ENCODE results near the gene MAPK1. TPM values are rescaled to one million over a fixed set of nuclear protein-coding genes. Genes with fewer than 3 reads are reported as not detected.
"Not testable (repeated sequence)": the region's sequence is repeated elsewhere in the genome, so short reads cannot be mapped to it uniquely, and the experiment has no call there.

The MAPK1 gene
- total RNA-seq, 1 donor from 2014 or later: 148 TPM

DNA sequence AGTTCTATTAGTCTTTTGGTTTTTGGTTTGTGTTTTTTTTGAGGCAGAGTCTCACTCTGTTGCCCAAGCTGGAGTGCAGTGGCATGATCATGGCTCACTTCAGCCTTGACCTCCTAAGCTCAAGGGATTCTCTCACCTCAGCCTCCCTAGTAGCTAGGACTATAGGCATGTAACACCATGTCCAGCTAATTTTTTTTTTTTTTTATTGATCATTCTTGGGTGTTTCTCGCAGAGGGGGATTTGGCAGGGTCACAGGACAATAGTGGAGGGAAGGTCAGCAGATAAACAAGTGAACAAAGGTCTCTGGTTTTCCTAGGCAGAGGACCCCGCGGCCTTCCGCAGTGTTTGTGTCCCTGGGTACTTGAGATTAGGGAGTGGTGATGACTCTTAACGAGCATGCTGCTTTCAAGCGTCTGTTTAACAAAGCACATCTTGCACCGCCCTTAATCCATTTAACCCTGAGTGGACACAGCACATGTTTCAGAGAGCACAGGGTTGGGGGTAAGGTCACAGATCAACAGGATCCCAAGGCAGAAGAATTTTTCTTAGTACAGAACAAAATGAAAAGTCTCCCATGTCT is 15.4 kb upstream of the MAPK1 start:
- H3K9ac ChIP-seq (ENCODE audit: low read length); H4K20me1 ChIP-seq (ENCODE audit: insufficient read depth, low read length); DNase-seq (ENCODE audit: low read depth); H3K27ac Mint-ChIP-seq (ENCODE audit: unreplicated experiment); H2AFZ ChIP-seq (ENCODE audit: low read depth, low read length); H3K4me3 Mint-ChIP-seq (ENCODE audit: unreplicated experiment); H3K27ac ChIP-seq (ENCODE audit: low read depth, low read length); H3K79me2 ChIP-seq (ENCODE audit: insufficient read depth, low read length); H3K36me3 ChIP-seq (ENCODE audit: insufficient read depth, low read length); H3K4me2 ChIP-seq (ENCODE audit: low read length); H3K27me3 ChIP-seq (ENCODE audit: insufficient read depth, low read length); FAIRE-seq; H3K4me1 Mint-ChIP-seq (ENCODE audit: low read depth, unreplicated experiment); H3K9me3 Mint-ChIP-seq (ENCODE audit: unreplicated experiment); H3K36me3 Mint-ChIP-seq (ENCODE audit: low read depth, unreplicated experiment); H3K4me1 ChIP-seq (ENCODE audit: insufficient read depth, low read length); H3K4me3 ChIP-seq (ENCODE audit: insufficient read depth, low read depth, low read length); H3K27me3 Mint-ChIP-seq (ENCODE audit: low read depth, unreplicated experiment); H3K9me3 ChIP-seq (ENCODE audit: insufficient read depth, low read depth, low read length): not testable (repeated sequence)

DNA sequence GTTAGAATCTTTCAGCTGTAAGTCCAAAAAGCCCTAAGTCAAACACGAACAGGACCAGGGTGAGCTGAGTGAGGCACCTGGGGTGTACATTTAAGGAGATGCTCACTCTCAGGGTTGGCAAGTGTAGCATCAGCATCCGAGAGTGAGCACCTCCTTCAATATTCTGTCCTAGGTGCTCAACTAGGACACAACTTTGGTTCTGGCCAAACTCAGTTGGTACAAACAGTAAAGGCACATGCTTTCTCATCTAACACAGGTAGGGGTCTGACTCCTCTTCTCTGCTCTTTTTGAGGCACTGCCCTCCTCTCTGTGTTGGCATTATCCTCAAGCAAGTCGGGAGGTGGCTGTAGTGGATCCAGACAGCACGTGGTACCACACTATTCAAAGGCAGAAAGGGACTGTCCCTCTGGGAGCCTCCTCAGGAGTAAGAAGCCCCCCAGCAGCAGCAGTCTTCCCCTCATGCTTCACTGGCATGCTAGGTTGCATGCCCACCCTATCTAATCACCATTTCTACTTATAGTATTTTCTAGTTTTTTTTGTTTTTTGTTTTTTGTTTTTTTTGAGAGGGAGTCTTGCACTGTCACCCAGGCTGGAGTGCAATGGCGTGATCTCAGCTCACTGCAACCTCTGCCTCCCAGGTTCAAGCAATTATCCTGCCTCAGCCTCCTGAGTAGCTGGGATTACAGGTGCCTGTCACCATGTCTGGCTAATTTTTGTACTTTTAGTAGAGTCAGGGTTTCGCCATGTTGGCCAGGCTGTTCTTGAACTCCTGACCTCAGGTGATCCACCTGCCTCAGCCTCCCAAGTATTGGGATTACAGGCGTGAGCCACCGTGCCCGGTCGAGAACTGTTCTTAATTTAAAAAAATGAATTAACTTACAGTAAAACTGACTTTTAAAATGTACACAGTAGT is 14.7 kb upstream of the MAPK1 start:
- Mint-ChIP-seq H3K9me3 (ENCODE audit: unreplicated experiment) (no peaks in the 10 kb centered on the region), H3K4me1 (ENCODE audit: low read depth, unreplicated experiment) (no peaks in the 10 kb centered on the region), H3K27me3 (ENCODE audit: low read depth, unreplicated experiment) (peaks cover 7% of the 10 kb centered on the region), H3K27ac (ENCODE audit: unreplicated experiment) (no peak overlapping the region), H3K4me3 (ENCODE audit: unreplicated experiment) (no peak overlapping the region), H3K36me3 (ENCODE audit: low read depth, unreplicated experiment) (no peaks in the 10 kb centered on the region)
- no peak overlapping the region for H3K9ac ChIP-seq (ENCODE audit: low read length)
- no peak overlapping the region for H2AFZ ChIP-seq (ENCODE audit: low read depth, low read length)
- no peak for TF ChIP-seq EZH2 (IDR thresholded peaks at IDR 0.05; ENCODE audit: insufficient read depth, low read length)
- TF ChIP-seq CTCF (IDR thresholded peaks at IDR 0.05; ENCODE audit: insufficient read depth, low read depth, low read length): no peak
- FAIRE-seq (no peak), DNase-seq (ENCODE audit: low read depth) (no peak)
- no peak overlapping the region for H3K4me3 ChIP-seq (ENCODE audit: insufficient read depth, low read depth, low read length)
- no peaks in the 10 kb centered on the region for H3K4me1 ChIP-seq (ENCODE audit: insufficient read depth, low read length)
- H3K27me3 ChIP-seq (ENCODE audit: insufficient read depth, low read length): peaks cover 3% of the 10 kb centered on the region
- H4K20me1 ChIP-seq (ENCODE audit: insufficient read depth, low read length): no peaks in the 10 kb centered on the region
- H3K9me3 ChIP-seq (ENCODE audit: insufficient read depth, low read depth, low read length): no peaks in the 10 kb centered on the region
- no peaks in the 10 kb centered on the region for H3K79me2 ChIP-seq (ENCODE audit: insufficient read depth, low read length)
- no peaks in the 10 kb centered on the region for H3K36me3 ChIP-seq (ENCODE audit: insufficient read depth, low read length)
- no peak overlapping the region for H3K27ac ChIP-seq (ENCODE audit: low read depth, low read length)
- no peak overlapping the region for H3K4me2 ChIP-seq (ENCODE audit: low read length)

DNA sequence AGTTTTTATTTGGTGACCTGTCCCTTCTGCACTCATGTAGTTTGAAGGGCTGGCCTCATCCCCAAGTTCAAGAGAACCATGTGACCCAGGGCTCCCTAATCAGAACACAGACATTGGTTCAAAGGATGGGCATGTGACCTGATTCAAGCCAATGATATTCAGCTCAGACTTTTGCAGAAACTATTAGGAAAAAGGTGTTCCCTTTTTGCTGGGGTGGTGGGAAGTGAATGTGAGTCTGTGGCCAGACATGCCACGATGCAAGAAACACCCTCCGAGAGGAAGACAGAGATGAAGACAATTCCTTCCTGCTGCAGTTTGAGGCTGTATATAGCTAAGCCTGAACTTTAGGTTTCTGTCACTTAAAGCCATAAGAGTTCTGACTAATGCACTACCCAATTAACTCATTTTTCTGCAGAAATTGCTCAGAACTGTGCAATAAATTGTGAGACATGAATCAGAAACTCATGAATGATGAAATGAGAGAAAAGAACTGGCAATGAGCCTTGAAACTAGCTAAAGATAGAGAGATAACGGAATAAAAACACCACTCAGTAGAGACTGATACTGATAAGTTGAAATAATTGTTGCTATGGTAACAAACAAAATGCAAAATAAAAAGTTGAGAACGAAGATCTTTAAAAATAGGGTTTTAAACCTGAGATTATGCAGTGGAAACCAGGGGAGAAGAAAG is 9.2 kb upstream of the MAPK1 start:
- H3K27me3 ChIP-seq (ENCODE audit: insufficient read depth, low read length): no peaks in the 10 kb centered on the region
- no peak overlapping the region for H3K4me3 ChIP-seq (ENCODE audit: insufficient read depth, low read depth, low read length)
- no peaks in the 10 kb centered on the region for H3K9me3 ChIP-seq (ENCODE audit: insufficient read depth, low read depth, low read length)
- Mint-ChIP-seq H3K9me3 (ENCODE audit: unreplicated experiment) (no peaks in the 10 kb centered on the region), H3K27me3 (ENCODE audit: low read depth, unreplicated experiment) (peaks cover 7% of the 10 kb centered on the region), H3K4me3 (ENCODE audit: unreplicated experiment) (no peak overlapping the region), H3K27ac (ENCODE audit: unreplicated experiment) (peak overlapping the region; percentile 5), H3K36me3 (ENCODE audit: low read depth, unreplicated experiment) (no peaks in the 10 kb centered on the region), H3K4me1 (ENCODE audit: low read depth, unreplicated experiment) (no peaks in the 10 kb centered on the region)
- no peak overlapping the region for H3K4me2 ChIP-seq (ENCODE audit: low read length)
- no peaks in the 10 kb centered on the region for H4K20me1 ChIP-seq (ENCODE audit: insufficient read depth, low read length)
- H3K79me2 ChIP-seq (ENCODE audit: insufficient read depth, low read length): no peaks in the 10 kb centered on the region
- H3K36me3 ChIP-seq (ENCODE audit: insufficient read depth, low read length): no peaks in the 10 kb centered on the region
- TF ChIP-seq EZH2 (IDR thresholded peaks at IDR 0.05; ENCODE audit: insufficient read depth, low read length) (no peak), CTCF (IDR thresholded peaks at IDR 0.05; ENCODE audit: insufficient read depth, low read depth, low read length) (no peak)
- no peak overlapping the region for H3K27ac ChIP-seq (ENCODE audit: low read depth, low read length)
- no peaks in the 10 kb centered on the region for H3K4me1 ChIP-seq (ENCODE audit: insufficient read depth, low read length)
- peak; percentile 29 for DNase-seq (ENCODE audit: low read depth)
- no peak overlapping the region for H2AFZ ChIP-seq (ENCODE audit: low read depth, low read length)
- no peak for FAIRE-seq
- no peak overlapping the region for H3K9ac ChIP-seq (ENCODE audit: low read length)

DNA sequence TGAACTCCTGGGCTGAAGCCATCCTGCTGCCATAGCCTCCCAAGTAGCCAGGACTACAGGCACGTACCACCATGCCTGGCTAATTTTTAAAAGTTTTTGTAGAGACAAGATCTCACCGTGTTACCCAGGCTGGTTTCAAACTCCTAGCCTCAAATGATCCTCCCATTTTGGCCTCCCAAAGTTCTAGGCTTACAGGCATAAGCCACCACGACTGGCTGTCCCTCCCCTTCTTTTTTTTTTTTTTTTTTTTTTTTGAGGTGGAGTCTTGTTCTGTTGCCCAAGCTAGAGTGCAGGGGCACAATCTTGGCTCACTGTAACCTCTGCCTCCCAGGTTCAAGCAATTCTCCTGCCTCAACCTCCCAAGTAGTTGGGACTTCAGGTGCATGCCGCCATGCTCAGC is 7.5 kb upstream of the MAPK1 start:
- H3K4me3 Mint-ChIP-seq (ENCODE audit: unreplicated experiment); H3K4me1 Mint-ChIP-seq (ENCODE audit: low read depth, unreplicated experiment); H3K27me3 Mint-ChIP-seq (ENCODE audit: low read depth, unreplicated experiment); H3K9me3 Mint-ChIP-seq (ENCODE audit: unreplicated experiment); H3K79me2 ChIP-seq (ENCODE audit: insufficient read depth, low read length); H3K4me1 ChIP-seq (ENCODE audit: insufficient read depth, low read length); H3K27ac Mint-ChIP-seq (ENCODE audit: unreplicated experiment); DNase-seq (ENCODE audit: low read depth); H3K36me3 Mint-ChIP-seq (ENCODE audit: low read depth, unreplicated experiment); H3K27me3 ChIP-seq (ENCODE audit: insufficient read depth, low read length); H2AFZ ChIP-seq (ENCODE audit: low read depth, low read length); H3K4me2 ChIP-seq (ENCODE audit: low read length); H3K4me3 ChIP-seq (ENCODE audit: insufficient read depth, low read depth, low read length); H3K27ac ChIP-seq (ENCODE audit: low read depth, low read length); H3K9ac ChIP-seq (ENCODE audit: low read length); FAIRE-seq; H4K20me1 ChIP-seq (ENCODE audit: insufficient read depth, low read length); H3K9me3 ChIP-seq (ENCODE audit: insufficient read depth, low read depth, low read length); H3K36me3 ChIP-seq (ENCODE audit: insufficient read depth, low read length): not testable (repeated sequence)
